DMS 273 (cell line): ENCODE measurements around the gene DOC2B.
A peak's percentile ranks its signal among the peaks of the same experiment; 100 is the strongest.

Experiments used
- DNase-seq: peaks from one replicate; lab custom pipeline; 2025; ENCODE audit not compliant: unreplicated experiment; lab: John Stamatoyannopoulos, UW

DOC2B gene

DNA sequence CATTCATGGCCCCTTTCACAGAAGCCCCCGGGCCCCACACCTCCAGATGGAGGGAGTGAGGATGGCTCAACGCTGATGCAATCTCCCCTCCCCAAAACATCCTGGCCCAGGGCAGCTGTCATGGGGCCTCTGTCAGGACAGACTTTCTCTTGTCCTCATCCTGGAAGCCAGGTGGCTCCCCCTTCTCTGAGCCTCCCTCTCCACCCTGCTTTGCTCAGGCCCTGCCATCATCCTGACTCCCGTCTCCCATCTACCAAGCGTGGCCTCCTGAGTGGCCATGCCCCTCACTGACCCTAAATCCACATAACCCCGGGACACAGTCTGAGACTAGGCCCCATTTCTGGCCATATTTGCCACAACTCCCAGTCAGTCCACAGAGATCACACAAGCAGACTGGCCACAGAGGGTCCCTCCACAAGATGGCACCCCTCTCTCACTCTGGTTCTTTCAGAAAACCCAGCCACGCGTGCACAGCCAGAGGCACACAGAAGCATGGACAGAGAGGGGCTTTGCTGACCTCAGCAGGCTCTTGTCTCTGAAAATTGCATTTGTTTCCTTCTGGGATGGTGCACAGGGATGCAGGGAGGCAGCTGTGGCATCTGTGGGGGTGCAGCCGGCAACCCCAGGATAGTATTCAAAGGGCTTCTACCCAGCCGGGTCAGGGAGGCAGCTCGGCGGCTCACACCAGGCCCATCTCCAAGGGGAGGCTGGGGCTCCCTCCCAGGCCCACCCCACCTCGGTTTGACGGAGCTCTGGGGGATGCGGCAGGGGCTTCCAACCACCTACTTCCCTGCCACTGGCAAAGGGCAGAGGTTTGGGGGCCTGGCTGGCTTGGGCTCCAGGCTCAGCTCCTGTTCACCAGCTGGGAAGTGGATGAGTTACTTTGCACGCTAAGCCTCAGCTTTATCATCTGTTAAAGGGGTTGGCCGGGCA, 16.9 kb downstream of the DOC2B start:
- DNase-seq = peak; percentile 63

DNA sequence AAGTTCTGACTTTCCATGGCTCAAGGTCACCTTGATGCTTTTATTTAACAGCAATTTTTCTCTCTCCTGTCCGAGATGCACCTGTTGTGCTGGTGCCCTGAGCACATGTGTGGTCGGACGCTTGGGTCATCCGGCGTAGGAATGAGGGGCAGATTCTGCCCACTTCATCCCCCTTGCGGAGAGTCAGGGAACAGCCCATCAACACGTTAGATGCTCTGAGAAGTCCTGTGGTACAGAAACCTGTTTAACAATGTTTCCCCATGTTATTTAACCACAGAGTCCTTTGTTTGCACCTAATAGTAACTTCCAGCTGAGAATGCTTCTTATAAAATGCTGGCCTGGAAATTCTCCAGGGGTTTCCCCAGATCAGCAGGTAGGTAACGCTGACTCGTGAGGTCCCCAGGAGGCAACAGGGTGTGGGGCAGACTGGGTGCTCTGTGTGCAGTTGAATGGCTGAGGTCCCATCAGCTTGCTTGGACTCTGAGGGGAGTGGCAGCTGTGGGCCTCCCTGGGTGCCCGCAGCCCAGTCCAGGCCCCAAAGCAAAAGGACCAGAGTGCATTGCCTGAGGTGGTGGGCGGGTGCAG, 17.8 kb downstream of the DOC2B start:
- peak; percentile 8 for DNase-seq

- no peak for DNase-seq
These were observed 18.8 kb downstream of the DOC2B start for GRCh38 chr17:162689-163088.

DNA sequence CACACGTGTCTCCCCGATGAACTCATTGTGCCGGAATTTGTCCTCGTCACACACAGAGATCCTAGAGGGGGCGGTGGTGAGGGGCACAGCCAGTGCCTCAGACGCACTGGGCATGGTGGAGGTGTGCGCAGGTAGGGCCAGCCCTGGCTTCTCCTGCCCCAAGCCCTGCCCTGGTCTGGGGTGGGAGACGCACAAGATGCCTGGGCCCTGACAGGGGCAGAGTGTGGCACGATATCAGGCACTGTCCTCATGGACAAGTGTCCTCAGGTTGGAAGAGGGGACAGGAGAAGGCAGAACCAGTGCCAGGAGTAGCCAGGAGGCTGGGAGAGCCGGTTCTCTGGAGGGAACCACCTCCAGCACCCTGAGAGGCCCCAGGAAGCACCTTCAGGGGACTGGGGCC, 20.0 kb downstream of the DOC2B start:
- DNase-seq = no peak

GRCh38 chr17:160336-160735, 21.1 kb downstream of the DOC2B start:
- no peak for DNase-seq

DNA sequence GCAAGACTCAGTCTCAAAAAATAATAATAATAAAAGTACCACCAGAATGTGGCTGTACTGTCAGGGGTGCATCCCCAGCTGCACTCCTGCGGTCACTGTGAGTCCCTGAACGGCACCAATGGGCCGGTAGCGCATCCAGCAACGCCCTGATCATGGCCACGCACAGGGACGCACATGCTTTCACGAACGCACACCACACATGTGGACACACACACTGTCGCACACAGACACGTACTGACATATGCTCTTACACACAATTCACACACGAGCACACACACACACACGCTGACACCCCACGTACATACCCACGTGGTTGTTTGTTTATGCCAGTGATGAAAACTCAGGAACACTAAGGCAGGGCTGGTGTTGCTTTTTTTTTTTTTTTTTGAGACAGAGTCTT, 21.8 kb downstream of the DOC2B start:
- DNase-seq = no peak

GRCh38 chr17:158379-158778, 23.1 kb downstream of the DOC2B start:
- no peak for DNase-seq

DNA sequence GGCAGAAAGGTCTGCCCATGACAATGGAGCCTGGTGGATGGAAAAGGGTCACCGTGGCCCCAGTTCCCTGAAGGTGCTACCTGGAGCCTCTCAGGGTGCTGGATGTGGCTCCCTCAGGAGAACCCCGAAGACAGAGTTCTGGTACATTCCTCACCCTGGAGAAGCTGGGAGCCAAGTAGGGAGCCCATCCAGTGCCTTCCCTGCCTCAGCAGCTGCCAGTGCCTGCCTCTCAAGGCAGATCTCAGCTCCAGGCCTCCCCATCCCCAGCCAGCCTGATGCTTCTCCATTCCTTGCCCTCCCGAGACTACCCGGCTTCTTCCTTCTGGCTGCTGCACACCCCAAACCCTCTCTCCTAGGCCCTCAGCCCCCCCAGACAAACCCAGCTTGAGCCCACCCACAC, 23.5 kb downstream of the DOC2B start:
- DNase-seq = no peak

DNA sequence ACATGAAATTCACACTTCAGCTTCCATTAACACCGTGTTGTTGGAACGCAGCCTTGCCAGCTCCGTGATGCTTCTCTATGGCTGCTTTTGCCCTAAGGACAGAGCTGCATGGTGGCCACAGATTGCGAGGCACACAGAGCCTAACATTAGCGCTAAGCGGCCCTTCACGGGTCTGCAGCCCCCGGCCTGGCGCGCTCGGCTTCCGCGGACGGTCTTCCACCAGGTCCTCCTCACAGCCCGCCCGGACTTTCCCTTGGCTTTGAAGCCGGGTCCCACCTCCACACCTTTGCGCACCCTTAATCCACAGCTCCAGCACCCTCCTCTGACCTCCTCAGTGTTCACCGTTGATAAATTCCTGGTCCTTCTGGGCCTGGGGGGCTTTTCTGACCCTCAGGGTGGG, 24.5 kb downstream of the DOC2B start:
- DNase-seq = no peak

DNA sequence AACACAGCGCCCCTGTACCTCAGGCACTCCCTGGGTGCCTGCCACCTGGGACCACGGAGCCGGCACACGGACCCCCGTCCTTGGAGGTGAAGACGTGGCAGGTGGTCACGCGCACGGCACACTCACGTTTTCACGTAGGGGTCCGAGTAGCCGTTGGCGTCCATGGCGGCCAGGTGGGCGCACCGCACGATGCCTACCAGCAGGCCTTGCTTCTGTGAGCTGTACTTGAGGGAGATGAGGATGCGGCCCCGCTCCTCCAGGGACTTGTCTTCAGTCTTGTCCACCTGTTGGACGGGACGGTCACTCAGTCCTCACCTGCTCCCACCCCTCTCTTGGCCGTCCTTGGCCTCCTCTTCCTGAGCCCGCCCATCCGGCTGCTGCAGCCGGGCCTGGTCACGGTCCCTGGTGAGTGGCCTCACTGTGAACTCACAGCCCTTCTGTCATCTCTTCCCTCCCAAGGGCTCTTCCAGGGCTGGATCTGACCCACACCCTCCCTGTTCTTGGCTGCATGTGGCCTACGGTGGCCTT, 25.3 kb downstream of the DOC2B start:
- DNase-seq = no peak

DNA sequence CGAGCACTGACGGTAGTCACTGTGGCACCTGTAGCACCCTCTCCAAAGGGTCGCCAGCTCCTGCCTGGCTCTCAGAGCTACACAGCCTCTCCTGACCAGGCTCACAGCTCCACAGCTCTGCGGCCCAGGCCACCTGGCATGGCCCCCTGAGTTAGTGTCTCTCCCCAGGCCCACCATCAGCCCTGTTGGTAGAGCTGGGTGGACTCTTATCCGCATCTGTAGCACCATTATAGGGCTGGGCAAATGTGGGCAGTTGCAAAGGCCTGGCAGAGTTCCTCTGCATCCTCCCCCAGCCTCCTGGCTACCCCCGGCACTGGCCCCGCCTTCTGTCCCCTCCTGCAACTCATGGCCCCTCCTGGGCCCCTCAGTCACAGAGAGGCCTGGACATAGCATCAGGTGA, 25.9 kb downstream of the DOC2B start:
- no peak for DNase-seq

DNA sequence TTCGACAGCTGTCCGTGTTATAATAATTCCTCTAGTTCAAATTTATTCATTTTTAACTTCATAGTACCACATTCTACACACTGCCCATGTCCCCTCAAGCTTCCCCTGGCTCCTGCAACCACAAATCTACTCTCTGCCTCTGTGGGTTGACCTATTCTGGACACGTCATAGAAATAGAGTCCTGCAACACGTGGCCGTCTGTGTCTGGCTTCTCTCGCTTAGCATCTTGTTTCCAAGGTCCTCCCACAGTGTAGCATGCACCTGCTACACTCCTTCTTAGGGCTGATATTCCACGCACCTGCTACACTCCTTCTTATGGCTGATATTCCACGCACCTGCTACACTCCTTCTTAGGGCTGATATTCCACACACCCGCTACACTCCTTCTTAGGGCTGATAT, 27.6 kb downstream of the DOC2B start:
- no peak for DNase-seq

- no peak for DNase-seq
These were observed 28.5 kb downstream of the DOC2B start for GRCh38 chr17:152860-153420.

DNA sequence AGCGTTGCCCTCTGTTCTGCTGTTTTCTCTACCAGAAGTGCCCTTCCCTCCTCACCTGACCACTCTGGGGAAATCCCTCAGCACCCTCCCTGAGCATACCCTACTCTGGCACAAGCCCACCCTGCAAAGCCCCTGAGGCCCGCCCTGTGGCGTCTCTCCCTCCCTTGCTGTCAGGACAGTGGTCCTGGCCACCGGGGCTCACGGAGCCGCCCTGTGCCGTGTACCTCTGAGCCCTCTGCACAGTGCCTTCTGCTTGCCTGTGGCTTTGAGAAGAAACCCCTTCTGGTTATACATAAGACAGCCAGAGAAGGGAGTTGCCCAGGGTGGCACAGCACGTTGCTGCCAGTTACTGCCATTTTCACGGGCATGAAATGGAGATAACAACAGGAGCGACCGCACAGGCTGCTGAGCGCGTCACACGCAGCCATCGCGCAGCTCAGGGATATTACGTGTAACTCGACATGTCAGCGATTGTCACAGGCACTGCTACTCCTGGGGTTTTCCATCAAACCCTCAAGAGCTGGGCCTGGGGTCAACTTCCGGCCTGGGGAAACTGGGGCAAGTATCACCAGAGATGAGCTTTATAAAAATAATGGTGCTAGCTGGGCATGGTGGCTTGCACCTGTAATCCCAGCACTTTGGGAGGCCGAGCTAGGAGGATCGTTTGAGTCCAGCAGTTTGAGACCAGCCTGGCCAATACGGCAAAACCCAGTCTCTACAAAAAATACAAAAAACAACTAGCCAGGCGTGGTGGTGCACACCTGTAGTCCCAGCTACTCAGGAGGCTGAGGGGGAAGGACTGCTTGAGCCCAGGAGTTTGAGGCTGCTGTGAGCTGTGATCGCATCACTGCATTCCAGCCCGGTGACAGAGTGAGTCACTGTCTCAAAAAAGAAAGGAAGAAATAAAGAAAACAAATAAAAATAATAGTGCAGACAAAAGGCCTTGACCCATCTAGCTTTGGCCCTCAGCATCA, 29.3 kb downstream of the DOC2B start:
- no peak for DNase-seq

DNA sequence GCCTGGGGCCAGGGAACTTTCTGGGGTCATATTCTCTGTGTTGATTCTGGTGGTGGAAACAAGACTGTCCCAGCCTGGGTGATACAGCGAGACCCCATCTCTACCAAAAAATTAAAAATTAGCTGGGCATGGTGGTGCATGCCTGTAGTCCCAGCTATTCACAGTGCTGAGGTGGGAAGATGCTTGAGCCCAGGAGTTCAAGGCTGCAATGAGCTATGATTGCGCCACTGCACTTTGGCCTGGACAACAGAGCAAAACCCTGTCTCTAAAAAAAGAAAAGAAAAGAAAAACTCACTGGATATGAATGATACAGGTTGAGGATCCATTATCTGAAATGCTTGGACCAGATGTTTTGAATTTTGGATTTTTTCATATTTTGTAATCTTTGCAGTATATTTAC, 30.4 kb downstream of the DOC2B start:
- no peak for DNase-seq

GRCh38 chr17:149897-150584, 31.4 kb downstream of the DOC2B start:
- no peak for DNase-seq

GRCh38 chr17:149231-149630, 32.2 kb downstream of the DOC2B start:
- no peak for DNase-seq

DNA sequence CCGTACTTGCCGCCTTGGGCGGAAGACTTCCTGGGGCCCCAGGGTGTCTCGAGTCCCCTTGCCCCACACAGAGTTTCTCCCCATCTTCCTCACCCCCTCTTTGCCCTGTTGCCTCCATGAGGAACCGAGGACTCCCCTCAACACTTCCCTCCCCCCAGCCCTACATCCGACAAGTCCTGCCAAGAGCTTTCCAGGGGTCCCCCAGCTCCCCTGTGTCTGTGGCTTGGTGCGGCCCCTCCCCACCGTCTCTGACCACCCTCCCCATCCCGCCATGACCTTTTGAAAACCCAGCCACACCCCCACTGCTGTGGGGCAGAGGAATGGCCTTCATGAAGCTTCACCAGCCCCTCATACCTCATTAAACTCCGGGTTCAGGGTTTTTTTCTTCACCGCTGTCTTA, 32.7 kb downstream of the DOC2B start:
- DNase-seq = no peak

GRCh38 chr17:147796-148740, 33.4 kb downstream of the DOC2B start:
- DNase-seq = no peak
